ENCODE results near the gene ERVFRD-1. TPM values are rescaled to one million over a fixed set of nuclear protein-coding genes. Genes with fewer than 3 reads are reported as not detected.
A peak's percentile ranks its signal among the peaks of the same experiment; 100 is the strongest.

Gene ERVFRD-1
- polyA plus RNA-seq, 1 donor (not counting 4 experiments of a cell fraction or from before 2014, with no cell fraction given) = not detected

- Histone ChIP-seq H3K27me3 (ENCODE audit: control insufficient read depth, extremely low read depth, insufficient read depth, low read length) (no peaks in the 10 kb centered on the region), H3K4me1 (ENCODE audit: control insufficient read depth, extremely low read depth, insufficient read depth, low read length) (no peaks in the 10 kb centered on the region), H3K79me2 (ENCODE audit: control insufficient read depth, insufficient read depth, low read length) (peaks cover 75% of the 10 kb centered on the region), H3K4me3 (ENCODE audit: control insufficient read depth in 2 of 3, extremely low read depth in 1 of 3, insufficient read depth in 2 of 3, low read depth in 1 of 3, low read length in 3 of 3) (no peak overlapping the region), H3K36me3 (ENCODE audit: control insufficient read depth in 2 of 2, extremely low read depth in 1 of 2, insufficient read depth in 2 of 2, low read length in 2 of 2) (peaks cover 2% of the 10 kb centered on the region in 2 experiments), H2AFZ (ENCODE audit: control insufficient read depth, low read length) (no peak overlapping the region), H4K20me1 (ENCODE audit: control insufficient read depth, extremely low read depth, insufficient read depth, low read length) (no peaks in the 10 kb centered on the region), H3K9ac (ENCODE audit: control insufficient read depth, extremely low read depth, insufficient read depth, low read length) (no peak overlapping the region), H3K27ac (ENCODE audit: control insufficient read depth, insufficient read depth, low read length) (no peak overlapping the region), H3K4me2 (ENCODE audit: control insufficient read depth, extremely low read depth, insufficient read depth, low read depth, low read length) (no peak overlapping the region), H3K9me3 (ENCODE audit: control insufficient read depth, low read depth, low read length) (no peaks in the 10 kb centered on the region), H3K9me1 (ENCODE audit: control insufficient read depth, extremely low read depth, insufficient read depth, low read length) (no peaks in the 10 kb centered on the region)
- dilution Hi-C loops (cut with MboI; ENCODE audit: extremely low pct_ligation_motif_present, low sequenced_read_pairs) = no loop called here
- no peak for FAIRE-seq
- TF ChIP-seq EZH2 (IDR thresholded peaks at IDR 0.05; ENCODE audit: low read length) = no peak
- TF ChIP-seq, protein P1, sequence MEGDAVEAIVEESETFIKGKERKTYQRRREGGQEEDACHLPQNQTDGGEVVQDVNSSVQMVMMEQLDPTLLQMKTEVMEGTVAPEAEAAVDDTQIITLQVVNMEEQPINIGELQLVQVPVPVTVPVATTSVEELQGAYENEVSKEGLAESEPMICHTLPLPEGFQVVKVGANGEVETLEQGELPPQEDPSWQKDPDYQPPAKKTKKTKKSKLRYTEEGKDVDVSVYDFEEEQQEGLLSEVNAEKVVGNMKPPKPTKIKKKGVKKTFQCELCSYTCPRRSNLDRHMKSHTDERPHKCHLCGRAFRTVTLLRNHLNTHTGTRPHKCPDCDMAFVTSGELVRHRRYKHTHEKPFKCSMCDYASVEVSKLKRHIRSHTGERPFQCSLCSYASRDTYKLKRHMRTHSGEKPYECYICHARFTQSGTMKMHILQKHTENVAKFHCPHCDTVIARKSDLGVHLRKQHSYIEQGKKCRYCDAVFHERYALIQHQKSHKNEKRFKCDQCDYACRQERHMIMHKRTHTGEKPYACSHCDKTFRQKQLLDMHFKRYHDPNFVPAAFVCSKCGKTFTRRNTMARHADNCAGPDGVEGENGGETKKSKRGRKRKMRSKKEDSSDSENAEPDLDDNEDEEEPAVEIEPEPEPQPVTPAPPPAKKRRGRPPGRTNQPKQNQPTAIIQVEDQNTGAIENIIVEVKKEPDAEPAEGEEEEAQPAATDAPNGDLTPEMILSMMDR (optimal IDR thresholded peaks at IDR 0.05 in 1 of 3, IDR thresholded peaks at IDR 0.05 in 1 of 3, conservative IDR thresholded peaks at IDR 0.05 in 1 of 3; ENCODE audit: extremely low read depth in 1 of 3, insufficient read depth in 2 of 3, low read length in 3 of 3) = no peak
- DNase-seq (ENCODE audit: low read depth, low spot score) = no peak
These were observed 15.4 kb upstream of the ERVFRD-1 start for GRCh38 chr6:11126876-11127275.

- Histone ChIP-seq H3K36me3 (ENCODE audit: control insufficient read depth in 2 of 2, extremely low read depth in 1 of 2, insufficient read depth in 2 of 2, low read length in 2 of 2) (peaks cover 2% of the 10 kb centered on the region in 2 experiments), H3K27ac (ENCODE audit: control insufficient read depth, insufficient read depth, low read length) (no peak overlapping the region), H3K9ac (ENCODE audit: control insufficient read depth, extremely low read depth, insufficient read depth, low read length) (no peak overlapping the region), H3K27me3 (ENCODE audit: control insufficient read depth, extremely low read depth, insufficient read depth, low read length) (no peaks in the 10 kb centered on the region), H3K9me1 (ENCODE audit: control insufficient read depth, extremely low read depth, insufficient read depth, low read length) (no peaks in the 10 kb centered on the region), H3K4me1 (ENCODE audit: control insufficient read depth, extremely low read depth, insufficient read depth, low read length) (peaks cover 13% of the 10 kb centered on the region), H3K79me2 (ENCODE audit: control insufficient read depth, insufficient read depth, low read length) (peaks cover 80% of the 10 kb centered on the region), H4K20me1 (ENCODE audit: control insufficient read depth, extremely low read depth, insufficient read depth, low read length) (peaks cover 7% of the 10 kb centered on the region), H3K9me3 (ENCODE audit: control insufficient read depth, low read depth, low read length) (no peaks in the 10 kb centered on the region), H3K4me3 (ENCODE audit: control insufficient read depth in 2 of 3, extremely low read depth in 1 of 3, insufficient read depth in 2 of 3, low read depth in 1 of 3, low read length in 3 of 3) (no peak overlapping the region), H2AFZ (ENCODE audit: control insufficient read depth, low read length) (no peak overlapping the region), H3K4me2 (ENCODE audit: control insufficient read depth, extremely low read depth, insufficient read depth, low read depth, low read length) (no peak overlapping the region)
- TF ChIP-seq, protein P1 (optimal IDR thresholded peaks at IDR 0.05 in 1 of 3, IDR thresholded peaks at IDR 0.05 in 1 of 3, conservative IDR thresholded peaks at IDR 0.05 in 1 of 3; ENCODE audit: extremely low read depth in 1 of 3, insufficient read depth in 2 of 3, low read length in 3 of 3) = peak in 1 of 3 experiments; percentile 25
- no peak for TF ChIP-seq EZH2 (IDR thresholded peaks at IDR 0.05; ENCODE audit: low read length)
- dilution Hi-C loops (cut with MboI; ENCODE audit: extremely low pct_ligation_motif_present, low sequenced_read_pairs) = no loop called here
- FAIRE-seq = no peak
- DNase-seq (ENCODE audit: low read depth, low spot score) = no peak
These were observed 12.5 kb upstream of the ERVFRD-1 start for GRCh38 chr6:11123978-11124377.
